22Rv1 (cell line): Measurements from ENCODE around the gene KRTAP6-2.

ENCODE experiments used
- ZFX ChIP-seq: fragments of 450-650 bp; IDR thresholded peaks from 2 replicates; pipeline ENCODE4 v1.6.1; 2017; ENCODE audit warnings: antibody characterized with exemption, borderline replicate concordance
- TF ChIP-seq, protein P1 (sequence below): fragments of 450-650 bp; IDR thresholded peaks from 2 replicates; pipeline ENCODE4 v1.5.1; 2017; ENCODE audit warnings: mild to moderate bottlenecking

DNA sequence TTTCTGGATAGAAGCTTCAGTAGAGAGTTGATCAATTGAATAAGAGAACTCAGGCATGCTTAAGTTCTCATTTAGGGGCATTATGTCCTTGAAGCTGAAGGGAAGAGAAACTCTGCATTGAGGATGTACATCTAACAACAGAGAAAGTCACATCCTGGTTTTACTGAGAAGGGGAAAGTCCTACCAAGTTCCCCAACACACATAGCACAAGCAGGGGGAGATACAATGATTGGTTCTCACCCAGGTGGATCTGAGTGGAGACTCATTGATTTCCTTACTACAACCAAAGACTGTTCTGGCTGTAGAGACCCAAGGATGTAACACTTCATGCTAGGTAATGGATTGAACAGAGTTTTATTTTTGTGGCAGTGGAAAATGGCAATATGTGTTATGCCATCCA is 16.5 kb upstream of the KRTAP6-2 start:
- TF ChIP-seq, protein P1, sequence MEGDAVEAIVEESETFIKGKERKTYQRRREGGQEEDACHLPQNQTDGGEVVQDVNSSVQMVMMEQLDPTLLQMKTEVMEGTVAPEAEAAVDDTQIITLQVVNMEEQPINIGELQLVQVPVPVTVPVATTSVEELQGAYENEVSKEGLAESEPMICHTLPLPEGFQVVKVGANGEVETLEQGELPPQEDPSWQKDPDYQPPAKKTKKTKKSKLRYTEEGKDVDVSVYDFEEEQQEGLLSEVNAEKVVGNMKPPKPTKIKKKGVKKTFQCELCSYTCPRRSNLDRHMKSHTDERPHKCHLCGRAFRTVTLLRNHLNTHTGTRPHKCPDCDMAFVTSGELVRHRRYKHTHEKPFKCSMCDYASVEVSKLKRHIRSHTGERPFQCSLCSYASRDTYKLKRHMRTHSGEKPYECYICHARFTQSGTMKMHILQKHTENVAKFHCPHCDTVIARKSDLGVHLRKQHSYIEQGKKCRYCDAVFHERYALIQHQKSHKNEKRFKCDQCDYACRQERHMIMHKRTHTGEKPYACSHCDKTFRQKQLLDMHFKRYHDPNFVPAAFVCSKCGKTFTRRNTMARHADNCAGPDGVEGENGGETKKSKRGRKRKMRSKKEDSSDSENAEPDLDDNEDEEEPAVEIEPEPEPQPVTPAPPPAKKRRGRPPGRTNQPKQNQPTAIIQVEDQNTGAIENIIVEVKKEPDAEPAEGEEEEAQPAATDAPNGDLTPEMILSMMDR, result no peak
- no peak for TF ChIP-seq ZFX
